ENCODE data around the gene SLN. TPM values are rescaled to one million over a fixed set of nuclear protein-coding genes. Genes with fewer than 3 reads are reported as not detected.

Gene SLN
- total RNA-seq, 4 donors from 2014 or later, result 2.0 to 2.3 TPM; not detected in 2

GRCh38 chr11:107705027-107705426 lies 6.8 kb downstream of the SLN start:
- Histone ChIP-seq H3K4me3 (no peak overlapping the region), H3K36me3 (no peaks in the 10 kb centered on the region), H3K4me1 (no peaks in the 10 kb centered on the region), H3K27me3 (no peaks in the 10 kb centered on the region), H3K27ac (no peak overlapping the region), H3K9me3 (no peaks in the 10 kb centered on the region)
- intact Hi-C loops (cut with DNase I; ENCODE audit: low total_unique reads), result no loop called here
- TF ChIP-seq CTCF (IDR thresholded peaks at IDR 0.05), result no peak
- no peak for TF ChIP-seq POLR2A (IDR thresholded peaks at IDR 0.05)
- DNase-seq, result no peak

- H3K27me3 ChIP-seq, result no peaks in the 10 kb centered on the region
- no peaks in the 10 kb centered on the region for H3K9me3 ChIP-seq
- TF ChIP-seq CTCF (IDR thresholded peaks at IDR 0.05) (no peak), POLR2A (IDR thresholded peaks at IDR 0.05) (no peak)
- no peak overlapping the region for H3K27ac ChIP-seq
- no peak overlapping the region for H3K4me3 ChIP-seq
- intact Hi-C loops (cut with DNase I; ENCODE audit: low total_unique reads), result no loop called here
- DNase-seq, result no peak
- no peaks in the 10 kb centered on the region for H3K4me1 ChIP-seq
- H3K36me3 ChIP-seq, result no peaks in the 10 kb centered on the region
Measured at GRCh38 chr11:107704451-107704850, 7.4 kb downstream of the SLN start.

GRCh38 chr11:107702723-107703122 lies 9.1 kb downstream of the SLN start:
- intact Hi-C loops (cut with DNase I; ENCODE audit: low total_unique reads), result no loop called here
- TF ChIP-seq POLR2A (IDR thresholded peaks at IDR 0.05), result no peak
- TF ChIP-seq CTCF (IDR thresholded peaks at IDR 0.05), result no peak
- Histone ChIP-seq H3K27me3 (no peaks in the 10 kb centered on the region), H3K4me3 (no peak overlapping the region), H3K4me1 (no peaks in the 10 kb centered on the region), H3K9me3 (no peaks in the 10 kb centered on the region), H3K27ac (no peak overlapping the region), H3K36me3 (no peaks in the 10 kb centered on the region)
- no peak for DNase-seq

- intact Hi-C loops (cut with DNase I; ENCODE audit: low total_unique reads), result no loop called here
- no peak overlapping the region for H3K4me3 ChIP-seq
- no peaks in the 10 kb centered on the region for H3K36me3 ChIP-seq
- TF ChIP-seq CTCF (IDR thresholded peaks at IDR 0.05) (no peak), POLR2A (IDR thresholded peaks at IDR 0.05) (no peak)
- DNase-seq, result no peak
- H3K27me3 ChIP-seq, result no peaks in the 10 kb centered on the region
- no peaks in the 10 kb centered on the region for H3K9me3 ChIP-seq
- H3K4me1 ChIP-seq, result no peaks in the 10 kb centered on the region
- no peak overlapping the region for H3K27ac ChIP-seq
Measured at GRCh38 chr11:107702109-107702660, 9.7 kb downstream of the SLN start.

- intact Hi-C loops (cut with DNase I; ENCODE audit: low total_unique reads), result no loop called here
- H3K27me3 ChIP-seq, result no peaks in the 10 kb centered on the region
- TF ChIP-seq POLR2A (IDR thresholded peaks at IDR 0.05) (no peak), CTCF (IDR thresholded peaks at IDR 0.05) (no peak)
- no peaks in the 10 kb centered on the region for H3K4me1 ChIP-seq
- no peak for DNase-seq
- no peak overlapping the region for H3K27ac ChIP-seq
- H3K36me3 ChIP-seq, result no peaks in the 10 kb centered on the region
- no peak overlapping the region for H3K4me3 ChIP-seq
- no peaks in the 10 kb centered on the region for H3K9me3 ChIP-seq
Measured at GRCh38 chr11:107699371-107700285, 12.2 kb downstream of the SLN start.
